NB4 (cell line): ENCODE results near the gene ABCG1.

Experiments
- DNase-seq: peaks from one replicate; pipeline ENCODE4 v3.0.0; 2010; ENCODE audit warnings: low read depth
- H3K4me3 ChIP-seq: one replicate; pipeline ENCODE4 v1.5.1; 2011; ENCODE audit warnings: mild to moderate bottlenecking, low read depth, low read length, moderate library complexity
- CTCF ChIP-seq: IDR thresholded peaks from one replicate; pipeline ENCODE4 v1.5.1; 2012; ENCODE audit warnings: low read depth, low read length
- MAX ChIP-seq: IDR thresholded peaks from 2 replicates; pipeline ENCODE4 v1.6.1; 2011; ENCODE audit warnings: low read depth, low read length
- MYC ChIP-seq: IDR thresholded peaks from 2 replicates; pipeline ENCODE4 v1.6.1; 2011; ENCODE audit warnings: low read depth, low read length
- POLR2A ChIP-seq: IDR thresholded peaks from 2 replicates; pipeline ENCODE4 v1.6.1; 2011; ENCODE audit warnings: mild to moderate bottlenecking; ENCODE audit not compliant: insufficient read length; ENCODE audit errors: extremely low read depth

ABCG1 gene

GRCh38 chr21:42214921-42215320 is 4.0 kb upstream of the ABCG1 start:
- DNase-seq = no peak
- TF ChIP-seq MAX (no peak), POLR2A (no peak), MYC (no peak), CTCF (no peak)
- H3K4me3 ChIP-seq = no peak overlapping the region

- no peak for TF ChIP-seq CTCF
- no peak for TF ChIP-seq MAX
- no peak for TF ChIP-seq MYC
- no peak for TF ChIP-seq POLR2A
- no peak for DNase-seq
- no peak overlapping the region for H3K4me3 ChIP-seq
Measured at GRCh38 chr21:42215942-42216725, 2.8 kb upstream of the ABCG1 start.

DNA sequence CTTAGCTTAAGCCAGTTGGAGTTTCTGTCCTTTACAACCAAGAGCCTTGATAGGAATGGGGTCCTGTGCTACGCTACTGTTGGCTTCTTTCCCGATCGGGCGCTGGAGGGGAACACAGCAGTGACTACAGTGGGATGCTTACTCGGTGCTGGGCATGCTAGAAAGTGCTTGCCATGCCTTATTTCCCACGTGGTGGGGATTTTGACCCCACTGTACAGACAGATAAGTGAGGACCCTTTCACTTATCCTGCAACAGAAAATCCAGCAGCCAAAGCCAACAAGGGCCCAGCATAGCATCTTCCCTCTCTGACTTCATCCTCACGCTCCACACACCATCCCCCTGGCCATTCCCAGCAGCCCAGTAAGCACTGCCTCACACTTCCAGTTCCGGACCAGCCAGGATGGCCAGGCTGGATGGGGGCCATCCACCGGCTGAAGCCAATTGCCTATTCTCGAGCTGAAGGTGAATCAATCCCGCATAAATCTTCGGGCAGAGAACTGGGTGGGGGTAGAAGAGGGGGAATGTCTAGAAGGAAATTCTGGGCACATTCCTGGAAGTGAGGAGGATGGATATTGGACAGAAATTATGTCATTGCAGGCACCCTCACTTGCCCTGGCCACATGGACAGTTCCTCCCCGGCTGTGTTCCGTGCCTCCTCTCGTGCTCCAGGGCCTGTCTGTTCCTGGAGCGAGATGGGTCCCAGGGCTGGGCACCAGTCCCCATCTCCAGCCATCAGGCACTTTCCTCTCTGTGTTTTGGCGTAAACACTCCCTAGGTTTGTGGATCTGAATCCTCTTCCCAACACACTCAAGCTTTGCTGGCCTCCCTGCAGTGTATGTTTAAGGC is 2.0 kb upstream of the ABCG1 start:
- no peak for DNase-seq
- no peak for TF ChIP-seq POLR2A
- no peak for TF ChIP-seq MAX
- no peak for TF ChIP-seq MYC
- no peak for TF ChIP-seq CTCF
- H3K4me3 ChIP-seq = no peak overlapping the region

DNA sequence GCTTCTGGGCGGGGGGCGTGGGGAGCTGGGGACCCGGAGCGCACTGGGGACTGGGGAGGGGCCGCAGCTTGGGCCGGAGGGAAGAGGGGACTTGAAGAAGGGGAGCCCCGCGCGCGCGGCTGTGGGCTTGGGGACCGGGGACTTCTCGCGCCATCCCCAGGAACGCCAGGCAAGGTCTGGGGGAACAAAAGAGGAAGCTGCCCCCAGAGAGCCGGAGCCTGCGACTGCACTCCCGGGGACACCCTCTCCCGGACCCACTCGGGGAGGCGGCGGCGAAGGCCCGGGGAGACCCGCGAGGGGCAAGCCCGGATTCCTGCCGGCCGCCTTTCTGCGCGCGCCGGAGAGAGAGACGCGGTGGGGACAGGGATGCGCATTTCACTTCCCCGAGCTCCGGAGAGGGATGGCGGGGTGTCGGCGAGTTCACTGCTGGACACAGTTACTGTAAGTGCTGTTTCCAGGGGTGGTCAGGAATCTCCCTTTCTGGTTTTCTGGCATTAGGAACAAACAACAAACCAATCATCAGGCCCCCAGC is 732 bp downstream of the ABCG1 start:
- no peak for TF ChIP-seq MAX
- TF ChIP-seq MYC = no peak
- TF ChIP-seq CTCF = no peak
- TF ChIP-seq POLR2A = no peak
- H3K4me3 ChIP-seq = no peak overlapping the region
- DNase-seq = no peak

GRCh38 chr21:42220138-42220701 is 1.3 kb downstream of the ABCG1 start:
- no peak for TF ChIP-seq MAX
- no peak for TF ChIP-seq MYC
- TF ChIP-seq CTCF = no peak
- TF ChIP-seq POLR2A = no peak
- H3K4me3 ChIP-seq = no peak overlapping the region
- no peak for DNase-seq
